Measurements from ENCODE around the gene PURB. TPM values are rescaled to one million over a fixed set of nuclear protein-coding genes. Genes with fewer than 3 reads are reported as not detected.
A peak's percentile ranks its signal among the peaks of the same experiment; 100 is the strongest.

PURB gene
- total and polyA plus RNA-seq, 10 of the 15 experiments (the other 5 are each of a cell fraction or from before 2014, with no cell fraction given), result 0.77 to 18.6 (median 8.9) TPM

GRCh38 chr7:44884621-44885393 lies 523 bp downstream of the PURB start (continued):
- TF ChIP-seq ETV6 (conservative IDR thresholded peaks at IDR 0.05 in 1 of 2, IDR thresholded peaks at IDR 0.05 in 1 of 2; ENCODE audit: borderline replicate concordance in 1 of 2, low read depth in 1 of 2), result no peak
- TF ChIP-seq HDAC2 (IDR thresholded peaks at IDR 0.05), result no peak
- no peak for TF ChIP-seq USF1 (IDR thresholded peaks at IDR 0.05; ENCODE audit: borderline replicate concordance, extremely low read length, insufficient read depth, low read depth, low read length)
- no peak for TF ChIP-seq JUND (IDR thresholded peaks at IDR 0.05; ENCODE audit: low read depth, low read length)

GRCh38 chr7:44883961-44884620 lies 1.2 kb downstream of the PURB start:
- Histone ChIP-seq H2AFZ (ENCODE audit: control insufficient read depth, low read depth, low read length) (no peak overlapping the region), H3K4me1 (ENCODE audit: control insufficient read depth, insufficient read depth, low read length) (0 out of 2 replicates have a peak, but pooled peaks cover 3% of the 10 kb centered on the region), H3K4me3 (peak overlapping the region; percentile 93), H3K79me2 (ENCODE audit: control insufficient read depth, insufficient read depth, low read length) (peaks cover 65% of the 10 kb centered on the region), H4K20me1 (ENCODE audit: control insufficient read depth, insufficient read depth) (no peaks in the 10 kb centered on the region), H3K27ac (ENCODE audit: control insufficient read depth, insufficient read depth) (peak overlapping the region; percentile 81), H3K4me2 (ENCODE audit: control insufficient read depth, insufficient read depth) (peak overlapping the region; percentile 97), H3K9ac (ENCODE audit: control insufficient read depth, insufficient read depth, low read length) (peak overlapping the region; percentile 79), H3K36me3 (ENCODE audit: control insufficient read depth in 2 of 2, insufficient read depth in 2 of 2, low read length in 1 of 2) (0 out of 4 replicates have a peak, but pooled peaks cover 0 to 3% of the 10 kb centered on the region in 2 experiments), H3K27me3 (replicated peaks in 1 of 2; ENCODE audit: control insufficient read depth in 2 of 2, insufficient read depth in 2 of 2, low read length in 1 of 2) (no peaks in the 10 kb centered on the region), H3K9me3 (replicated peaks; ENCODE audit: control insufficient read depth, insufficient read depth, low read length) (no peaks in the 10 kb centered on the region)
- no peak for TF ChIP-seq SUZ12 (IDR thresholded peaks at IDR 0.05; ENCODE audit: unreplicated experiment)
- TF ChIP-seq MLLT1 (IDR thresholded peaks at IDR 0.05), result 0 out of 2 replicates have a peak, but pooled peaks have one; percentile 43
- 0 out of 2 replicates have a peak, but pooled peaks have one; percentile 13 for TF ChIP-seq NBN (IDR thresholded peaks at IDR 0.05)
- ChIA-PET CTCF (interaction anchor here (0.7 to 1.6 kb wide), 6 partner anchors 26 to 296 kb away, joined by 3 to 5 read pairs (median 3); no protein-coding TSS in a partner anchor), SMC1A (ENCODE audit: uncharacterized antibody, unreplicated experiment) (interaction anchor here (0.7 kb wide), 1 partner anchor 27 kb away, joined by 6 read pairs; no protein-coding TSS in a partner anchor), RAD21 (ENCODE audit: unreplicated experiment) (interaction anchor here (1.1 to 5.8 kb wide), 5 partner anchors 26 to 278 kb away, joined by 3 to 47 read pairs (median 9); partner anchors contain the start of genes CCM2, H2AZ2 and OGDH), POLR2A (interaction anchor here (0.6 to 2.4 kb wide), 14 partner anchors 36 to 310 kb away, joined by 3 to 16 read pairs (median 4); partner anchors contain the start of genes DDX56, H2AZ2 and TBRG4)
- intact Hi-C loops (cut with micrococcal nuclease; ENCODE audit: unreplicated experiment), result loop anchor here (2.0 kb wide), 1 partner anchor 35 kb away; the partner anchor contains the start of gene H2AZ2
- FAIRE-seq (no peak), ATAC-seq (no peak), DNase-seq (ENCODE audit: low read depth, low spot score) (no peak)
- TSS peak; percentile 55 for BruUV-seq (replicated peaks)
- in situ Hi-C loops (cut with MboI), result no loop called here
- WGBS (ENCODE audit: insufficient coverage, insufficient replicate concordance, low lambda C conversion rate, missing lambda C conversion rate), result 9% methylated on average over 24 of the region's 24 CpGs
